Activated CD4-positive, alpha-beta T cell treated with anti-CD3 and anti-CD28 coated beads, Interleukin-2, Interleukin-4, amounts not matched to agents 100 ng/mL and 50 ng/mL, durations not matched to agents 16 hours and 8 hours (primary cell): ENCODE data around the gene THEM5.
A peak's percentile ranks its signal among the peaks of the same experiment; 100 is the strongest.
"Not testable (repeated sequence)": the region's sequence is repeated elsewhere in the genome, so short reads cannot be mapped to it uniquely, and the experiment has no call there.

Source experiments
- DNase-seq: peaks from one replicate; pipeline ENCODE4 v3.0.0-alpha.2; 2020; ENCODE audit warnings: low spot score

Gene THEM5

DNA sequence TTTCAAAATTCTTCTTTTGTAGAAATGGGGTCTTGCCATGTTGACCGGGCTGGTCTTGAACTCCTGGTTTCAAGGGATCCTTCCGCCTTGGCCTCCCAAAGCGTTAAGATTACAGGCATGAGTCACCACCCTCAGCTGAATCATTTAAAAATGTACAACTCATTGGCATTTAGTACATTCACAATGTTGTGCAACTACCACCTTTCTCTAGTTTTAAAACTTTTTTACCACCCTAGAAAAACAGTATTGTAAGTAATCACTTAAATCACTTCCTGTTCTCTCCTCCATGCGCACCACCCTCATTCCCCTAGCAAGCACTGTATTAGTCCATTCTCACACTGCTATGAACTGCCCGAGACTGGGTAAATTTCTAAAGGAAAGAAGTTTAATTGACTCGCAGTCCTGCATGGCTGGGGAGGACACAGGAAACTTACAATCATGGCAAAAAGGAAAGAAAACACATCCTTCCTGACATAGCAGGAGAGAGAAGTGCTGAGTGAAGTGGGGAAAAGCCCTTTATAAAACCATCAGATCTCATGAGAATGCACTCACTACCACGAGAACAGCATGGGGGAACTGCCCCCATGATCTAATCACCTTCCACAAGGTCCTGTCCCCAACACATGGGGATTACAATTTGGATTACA lies 14.4 kb upstream of the THEM5 start:
- DNase-seq: no peak

DNA sequence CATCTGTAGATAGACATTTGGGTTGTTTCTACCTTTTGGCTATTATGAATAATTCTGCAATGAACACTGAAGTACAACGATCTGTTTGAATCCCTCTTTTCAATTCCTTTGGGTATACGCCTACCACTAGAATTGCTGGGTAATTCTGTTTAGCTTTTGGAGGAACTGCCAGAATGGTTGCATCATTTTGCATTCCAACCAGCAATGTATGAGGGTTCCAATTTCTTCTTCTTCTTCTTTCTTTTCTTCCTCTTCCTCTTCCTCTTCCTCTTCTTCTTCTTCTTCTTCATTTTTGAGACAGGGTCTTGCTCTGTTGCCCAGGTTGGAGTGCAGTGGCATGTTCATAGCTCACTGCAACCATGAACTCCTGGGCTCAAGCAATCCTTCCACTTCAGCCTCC lies 13.8 kb upstream of the THEM5 start:
- no peak for DNase-seq

DNA sequence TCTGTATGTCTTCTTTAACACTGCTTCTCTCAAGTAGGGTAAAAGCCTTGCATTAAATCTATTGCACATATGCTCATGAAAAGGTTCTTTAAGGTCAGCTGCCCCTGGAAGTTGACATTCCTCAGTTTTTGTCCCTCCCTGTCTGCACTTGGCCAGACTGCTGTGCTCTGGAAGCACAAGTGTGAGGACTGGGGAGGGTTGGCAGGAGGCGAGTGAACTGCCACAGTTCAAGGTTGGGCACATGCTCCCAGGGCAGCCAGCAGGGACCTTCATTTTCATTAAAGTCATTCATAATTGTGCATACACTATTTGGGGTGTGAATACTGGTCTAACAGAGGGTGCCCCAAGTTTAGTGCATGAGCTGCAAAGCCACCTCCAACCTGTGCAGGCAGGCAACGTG lies 10.9 kb upstream of the THEM5 start:
- no peak for DNase-seq

DNA sequence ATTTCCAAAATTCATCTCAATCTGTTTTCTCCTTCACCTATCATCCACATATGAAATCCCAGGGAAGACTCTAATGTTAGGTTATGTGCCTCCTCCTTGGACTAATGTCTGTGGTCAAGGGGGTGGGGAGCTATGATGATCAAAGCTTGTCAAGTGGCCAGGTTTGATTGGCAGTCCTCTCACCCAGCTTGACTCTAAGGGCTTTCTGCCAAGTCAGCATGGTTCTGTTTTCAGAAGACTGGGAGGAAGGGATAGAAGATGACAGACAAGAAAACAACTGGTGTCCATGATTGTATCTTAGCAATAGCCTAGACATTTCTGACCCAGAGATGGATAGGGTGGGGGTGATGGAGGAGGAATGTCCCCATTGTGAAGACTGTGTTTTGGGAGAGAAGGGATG lies 9.1 kb upstream of the THEM5 start:
- DNase-seq: no peak

DNA sequence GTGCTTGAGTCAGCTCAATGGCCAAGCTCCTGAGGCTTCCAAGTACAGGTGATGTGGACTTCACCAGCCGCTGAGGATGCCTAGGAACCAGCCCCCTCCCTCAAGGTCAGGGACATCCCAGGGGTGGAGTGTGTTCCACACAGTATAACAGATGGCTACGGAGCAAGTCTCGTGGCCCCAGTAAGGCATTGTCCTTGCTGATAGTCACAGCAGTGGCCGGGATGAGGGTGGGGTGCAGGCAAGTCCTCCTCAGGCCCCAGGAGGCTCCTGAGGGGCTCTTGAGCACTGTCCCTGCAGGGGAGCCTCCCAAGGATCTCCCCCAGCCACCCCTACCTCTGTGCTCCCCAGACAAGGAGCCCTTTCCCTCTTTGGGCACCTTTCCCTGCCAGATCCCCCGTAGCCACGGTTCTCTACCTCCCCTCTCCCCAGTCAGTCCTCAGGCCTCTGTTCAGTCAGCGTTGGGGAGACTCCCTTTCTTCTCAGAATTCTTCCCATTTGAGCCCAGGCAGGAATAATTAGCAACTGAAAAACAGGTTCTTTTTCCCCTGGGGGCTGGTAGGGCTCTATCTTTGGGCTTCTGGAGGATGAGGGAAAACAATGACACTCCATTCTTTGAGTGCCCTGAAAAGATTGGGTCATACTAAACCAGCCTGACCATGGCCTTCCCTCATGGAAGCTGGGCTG lies 7.1 kb upstream of the THEM5 start:
- DNase-seq: no peak

DNA sequence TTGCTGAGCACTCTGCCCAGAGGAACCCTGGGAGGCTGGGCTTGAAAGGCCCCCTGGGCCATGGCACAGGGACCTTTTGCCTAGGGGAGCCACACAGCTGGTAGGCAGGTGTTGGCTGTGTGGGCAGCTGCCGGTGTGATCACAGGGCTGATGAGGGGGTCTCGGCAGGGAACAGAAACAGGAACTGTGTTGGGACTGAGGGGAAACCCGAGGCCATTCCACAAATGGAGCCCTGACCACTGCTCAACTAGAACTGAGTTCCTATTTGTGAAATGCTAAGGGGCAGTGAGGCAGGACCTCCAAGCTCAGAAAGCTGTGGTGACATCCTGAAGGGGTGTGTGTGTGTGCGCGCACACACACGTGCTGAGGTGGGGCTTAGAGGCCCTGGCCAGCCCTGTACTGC lies 6.4 kb upstream of the THEM5 start:
- DNase-seq: no peak

DNA sequence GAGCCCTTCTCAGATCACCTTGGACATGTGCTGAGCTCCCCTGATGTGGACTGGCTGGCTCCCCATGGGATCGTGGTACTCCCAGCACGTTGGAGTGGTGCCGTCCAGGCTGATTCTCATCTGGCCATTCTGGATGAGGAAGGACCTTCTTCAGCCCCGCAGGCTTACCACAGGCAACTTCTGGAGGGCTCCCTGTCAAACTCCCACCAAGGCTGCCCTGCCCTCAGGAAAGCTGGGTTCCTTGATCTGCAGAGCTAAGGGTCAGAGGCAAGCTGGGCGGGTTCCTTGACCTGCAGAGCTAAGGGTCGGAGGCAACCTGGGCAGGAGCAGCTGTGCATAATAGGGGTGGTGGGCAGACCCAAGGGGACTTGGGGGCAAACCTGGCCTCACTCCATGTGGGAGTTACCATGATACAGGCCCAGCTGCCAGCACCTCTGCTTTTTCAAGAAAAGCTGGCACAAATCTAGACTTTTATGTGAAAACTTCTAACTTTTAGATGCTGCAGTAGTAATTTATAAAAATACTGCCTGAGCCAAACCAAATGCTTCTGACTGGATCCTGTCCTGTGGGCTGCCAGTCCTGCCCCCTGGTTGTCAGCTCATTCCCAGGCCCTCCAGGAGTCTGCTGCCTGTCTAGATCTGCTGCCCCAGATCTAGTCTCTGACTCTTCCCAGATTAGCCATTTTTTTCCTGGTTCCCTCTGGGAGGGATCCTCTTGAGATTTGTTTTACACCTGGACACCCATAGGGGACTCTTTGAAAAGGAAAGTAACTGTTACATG lies 5.6 kb upstream of the THEM5 start:
- DNase-seq: no peak

DNA sequence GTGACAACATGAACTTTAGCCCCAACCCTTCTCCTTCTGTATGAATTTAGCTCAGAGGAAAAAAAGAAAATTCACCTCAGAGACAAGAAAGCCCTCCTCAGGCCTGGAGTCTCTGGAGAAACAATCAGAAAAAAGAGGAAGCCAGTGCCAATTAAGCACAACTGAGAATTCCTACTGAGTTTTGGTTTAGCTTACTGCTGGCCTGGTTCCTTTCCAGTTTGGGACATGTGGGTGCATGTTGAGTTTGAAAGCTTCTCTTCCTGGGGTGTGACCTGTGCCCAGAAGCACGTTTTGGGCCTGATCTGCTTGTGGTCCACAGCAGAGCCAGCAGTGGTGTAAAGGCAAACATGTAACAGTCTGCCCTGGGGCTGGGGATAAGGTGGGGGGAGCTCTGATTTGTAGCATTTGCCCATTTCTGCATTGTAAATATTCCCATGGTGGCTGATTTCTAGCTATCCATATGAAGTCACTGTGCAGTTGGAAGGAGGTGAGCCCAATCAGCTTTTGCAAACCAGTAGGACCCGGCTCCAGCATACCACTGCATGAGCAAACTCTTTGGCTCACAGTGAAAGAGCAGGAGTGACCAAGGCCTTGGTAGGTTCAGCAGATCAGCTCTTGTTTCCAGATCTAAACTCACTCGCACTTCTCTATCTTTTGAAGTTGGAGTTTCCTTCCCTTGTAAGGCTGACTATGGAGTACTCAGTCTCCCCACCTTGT lies 4.7 kb upstream of the THEM5 start:
- DNase-seq: no peak

DNA sequence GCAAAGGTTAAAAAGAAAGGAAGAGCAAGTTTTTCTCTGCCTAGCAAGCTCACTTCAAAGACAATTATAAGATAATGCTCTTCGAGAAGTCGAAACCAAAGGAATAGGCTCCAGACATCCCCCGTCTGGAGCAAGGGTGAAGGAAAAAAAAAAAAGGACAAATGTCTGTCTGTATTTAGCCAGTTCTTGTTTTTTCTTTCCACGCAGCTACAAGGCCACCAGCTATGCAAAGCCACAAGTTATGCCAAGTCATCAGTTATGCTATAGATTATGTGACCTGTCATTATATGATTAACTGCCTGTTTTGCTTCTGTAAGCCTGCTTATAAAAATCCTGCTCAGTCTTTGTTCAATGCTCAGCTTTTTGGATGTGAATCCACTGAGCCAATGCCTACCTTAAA lies 2.4 kb upstream of the THEM5 start:
- no peak for DNase-seq

DNA sequence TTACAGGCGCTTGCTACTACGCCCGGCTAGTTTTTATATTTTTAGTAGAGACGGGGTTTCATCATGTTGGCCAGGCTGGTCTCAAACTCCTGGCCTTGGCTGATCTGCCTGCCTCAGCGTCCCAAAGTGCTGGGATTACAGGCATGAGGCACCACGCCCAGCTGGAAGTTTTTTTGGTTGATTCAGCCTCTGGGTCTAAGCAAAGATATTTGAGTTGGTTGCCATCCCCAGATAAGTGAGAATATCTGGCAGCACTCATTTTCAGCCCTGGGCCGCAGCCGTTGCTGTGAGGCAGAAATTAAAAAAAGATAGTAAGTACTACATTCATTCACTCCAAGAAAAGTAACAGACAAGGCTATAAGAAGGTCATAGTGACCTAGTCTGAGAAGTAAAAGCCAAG lies 2.0 kb upstream of the THEM5 start:
- DNase-seq: not testable (repeated sequence)

DNA sequence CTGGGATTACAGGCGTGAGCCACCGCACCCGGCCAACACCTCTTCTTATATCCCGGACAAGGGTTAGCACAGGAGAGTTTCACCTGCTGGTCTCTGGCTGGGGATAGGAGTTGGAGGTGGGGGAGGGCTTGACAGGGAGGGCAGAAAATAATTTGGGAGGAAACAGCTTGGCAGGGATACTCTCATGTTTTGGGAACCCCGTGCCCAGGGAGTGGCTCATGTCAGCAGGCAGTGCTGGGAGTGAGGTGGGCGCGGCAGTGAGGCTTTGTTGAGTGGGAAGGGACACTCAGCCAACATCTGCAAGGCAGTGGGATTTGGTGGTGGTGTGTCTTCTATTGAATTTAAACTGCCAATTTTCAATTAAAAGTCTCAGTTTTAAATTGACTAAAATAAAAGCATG lies 1.1 kb upstream of the THEM5 start:
- DNase-seq: no peak

DNA sequence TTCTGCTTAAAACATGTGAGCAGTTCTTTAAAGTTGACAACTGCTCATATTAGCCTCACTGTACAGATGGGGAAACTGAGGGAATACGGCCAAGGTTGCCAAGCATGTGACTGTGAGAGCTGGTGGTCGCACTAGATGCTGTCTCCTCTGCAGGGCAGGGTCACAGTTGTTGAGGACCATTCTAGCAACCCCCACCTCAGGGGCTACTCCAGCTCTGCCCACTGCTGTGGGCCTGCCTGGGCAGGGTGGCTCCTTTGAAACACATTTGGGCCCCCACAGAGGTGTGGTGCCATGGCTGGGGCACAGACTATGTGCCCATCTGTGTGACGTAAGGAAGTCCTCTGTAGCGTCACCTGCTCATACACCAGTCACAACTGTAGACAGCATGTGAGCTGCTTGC lies 779 bp downstream of the THEM5 start:
- DNase-seq: no peak

DNA sequence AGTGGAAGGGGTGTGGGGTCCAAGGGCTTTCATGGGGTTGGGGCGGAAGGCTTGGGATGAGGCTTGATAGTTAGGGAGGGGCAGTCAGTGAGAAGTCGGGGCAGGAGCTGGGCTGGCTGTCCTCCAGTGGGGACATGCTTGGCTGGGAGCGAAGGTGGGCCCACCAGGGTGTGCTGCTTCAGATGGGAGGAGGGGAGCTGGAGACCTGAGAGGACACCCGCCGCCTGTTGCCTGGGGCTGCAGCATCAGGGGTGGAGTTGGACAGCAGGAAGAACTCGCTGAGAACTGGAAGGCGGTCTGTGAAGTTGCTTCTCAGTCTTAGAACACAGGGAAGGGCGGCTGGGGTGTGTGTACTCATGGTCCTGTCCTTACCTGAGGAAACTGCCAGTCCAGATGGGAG lies 1.6 kb downstream of the THEM5 start:
- DNase-seq: no peak

DNA sequence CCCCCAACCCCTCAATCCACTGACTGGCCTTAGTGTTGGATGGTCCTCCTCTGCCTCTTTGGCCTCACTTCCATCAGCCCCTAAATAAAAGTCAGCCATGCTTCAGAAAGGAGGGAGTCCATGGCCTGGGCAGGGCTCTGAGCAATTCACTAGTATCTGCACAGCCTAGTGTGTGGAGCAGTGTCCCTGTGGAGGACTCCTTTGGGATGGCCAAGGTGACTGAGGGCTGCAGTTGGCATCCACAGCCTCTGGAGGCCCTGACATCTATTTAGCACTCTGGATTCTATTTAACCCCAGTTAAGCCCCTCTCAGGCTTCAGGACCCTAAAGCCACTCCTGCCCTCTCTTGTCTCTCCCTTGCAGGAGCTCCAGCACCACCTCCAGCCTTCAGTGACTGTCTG lies 3.6 kb downstream of the THEM5 start:
- DNase-seq: no peak

DNA sequence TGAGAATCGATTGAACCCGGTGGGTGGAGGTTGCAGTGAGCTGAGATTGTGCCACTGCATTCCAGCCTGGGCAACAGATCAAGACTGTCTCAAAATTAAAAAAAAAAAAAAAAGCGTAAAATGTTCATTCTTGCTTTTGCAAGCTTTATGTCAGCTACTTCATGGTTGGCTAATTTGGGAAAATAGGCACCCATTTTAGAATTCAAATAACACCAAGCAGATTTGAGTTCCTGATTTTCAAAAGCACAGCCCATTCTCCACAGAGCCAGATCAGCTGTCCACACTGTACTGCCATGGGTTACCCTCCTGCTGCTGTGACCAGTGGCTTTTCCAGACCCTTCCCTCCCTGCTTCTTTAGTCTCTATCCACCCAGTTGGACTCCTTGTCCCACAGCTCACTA lies 4.4 kb downstream of the THEM5 start:
- no peak for DNase-seq

DNA sequence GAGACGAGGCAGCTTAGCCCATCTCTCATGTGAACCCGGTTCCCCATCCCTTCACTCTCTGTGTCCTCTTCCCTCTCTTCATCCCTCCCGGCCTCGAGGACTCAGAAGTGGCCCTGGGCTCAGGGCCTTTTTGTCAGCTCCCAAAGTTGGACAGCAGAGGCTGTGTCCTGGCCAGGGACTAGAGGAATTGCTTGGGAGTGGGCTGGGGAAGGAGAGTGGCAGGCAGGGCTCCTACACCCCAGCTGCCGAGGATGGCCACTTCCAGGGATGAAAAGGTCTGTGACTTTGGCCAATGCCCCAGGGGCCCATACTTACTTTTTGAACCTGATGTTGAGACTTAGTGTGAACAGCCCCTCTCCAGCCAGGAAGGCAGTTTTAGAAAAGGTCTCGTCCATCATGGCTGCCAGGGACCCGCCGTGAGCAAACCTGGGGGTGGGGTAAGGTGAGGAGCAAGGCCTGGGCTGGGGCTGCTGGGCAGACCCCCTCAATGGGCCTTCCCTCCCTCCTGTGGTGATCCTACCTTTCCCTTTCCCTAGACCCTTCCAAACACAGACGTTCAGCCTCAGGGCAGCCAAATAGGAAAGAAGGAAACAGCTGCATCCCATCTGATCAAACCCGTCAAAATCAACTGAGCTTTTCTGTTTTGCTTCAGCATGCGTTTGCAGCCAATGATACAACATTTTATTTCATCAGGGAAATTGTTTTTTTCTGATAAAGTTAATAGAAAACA lies 5.5 kb downstream of the THEM5 start:
- DNase-seq: no peak

DNA sequence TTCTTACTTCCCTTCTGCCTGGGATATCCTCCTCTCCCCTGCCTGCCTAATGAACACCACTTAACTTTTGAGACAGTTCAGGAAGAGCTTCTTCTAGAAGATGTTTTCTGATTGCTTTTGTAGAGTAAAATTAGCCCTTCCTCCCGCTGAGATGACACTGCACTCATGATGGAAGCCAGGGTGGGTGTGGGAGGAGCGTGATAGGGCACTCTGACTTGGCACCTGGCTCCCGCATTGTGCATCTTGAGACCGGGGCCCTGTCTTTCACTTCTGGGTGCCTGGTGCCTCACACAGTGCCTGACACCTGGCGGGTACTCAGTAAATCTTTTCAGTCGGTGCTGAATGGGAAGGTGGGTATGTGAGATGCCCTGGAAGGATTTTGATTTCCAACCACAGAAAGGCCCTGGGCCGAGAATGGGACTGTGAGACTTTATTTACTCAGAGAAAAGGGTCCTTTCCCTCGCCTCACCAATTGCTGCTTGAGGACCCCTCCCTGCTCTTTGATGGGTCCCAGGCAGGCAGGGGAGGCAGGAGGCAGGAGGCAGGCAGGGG lies 6.8 kb downstream of the THEM5 start:
- DNase-seq: no peak

DNA sequence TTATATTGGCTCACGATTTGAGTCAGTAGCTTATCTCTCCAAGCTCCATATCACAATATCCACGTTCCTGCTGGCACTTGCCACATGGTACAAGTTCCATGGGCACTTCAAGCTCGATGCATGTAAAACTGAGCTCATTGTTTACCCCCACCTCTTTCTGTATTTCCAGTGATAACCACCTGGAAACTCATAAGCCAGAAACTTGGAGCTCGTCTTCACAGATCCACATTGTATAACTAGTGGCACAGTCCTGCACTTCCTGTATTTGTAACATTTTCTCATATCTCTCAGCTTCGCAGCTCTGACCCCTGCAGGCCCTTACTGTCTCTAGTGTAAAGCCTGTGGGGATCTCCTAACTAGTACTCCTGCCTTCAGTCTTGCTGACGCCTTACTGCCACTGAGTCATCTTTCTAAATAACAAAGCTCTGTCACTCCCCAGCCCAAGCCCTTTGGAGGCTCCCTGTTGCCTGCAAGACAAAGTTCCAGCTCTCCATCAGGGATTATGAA lies 7.4 kb downstream of the THEM5 start:
- peak; percentile 68 for DNase-seq

DNA sequence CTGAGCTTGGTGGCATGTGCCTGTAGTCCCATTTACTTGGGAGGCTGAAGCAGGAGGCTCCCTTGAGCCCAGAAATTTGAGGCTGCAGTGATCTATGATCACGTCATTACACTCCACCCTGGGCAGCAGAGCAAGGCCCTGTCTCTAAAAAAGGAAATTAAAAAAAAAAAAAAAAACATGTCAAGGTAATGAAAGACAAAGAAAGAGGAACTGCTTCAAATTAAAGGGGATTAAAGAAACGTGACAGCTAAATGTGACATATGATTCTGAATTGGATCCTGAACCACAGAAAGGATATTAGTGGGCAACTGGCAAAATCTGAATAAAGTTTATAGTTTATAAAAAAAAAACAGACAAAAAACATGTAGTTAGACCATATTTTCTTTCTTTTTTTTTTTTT lies 10.1 kb downstream of the THEM5 start:
- DNase-seq: no peak

DNA sequence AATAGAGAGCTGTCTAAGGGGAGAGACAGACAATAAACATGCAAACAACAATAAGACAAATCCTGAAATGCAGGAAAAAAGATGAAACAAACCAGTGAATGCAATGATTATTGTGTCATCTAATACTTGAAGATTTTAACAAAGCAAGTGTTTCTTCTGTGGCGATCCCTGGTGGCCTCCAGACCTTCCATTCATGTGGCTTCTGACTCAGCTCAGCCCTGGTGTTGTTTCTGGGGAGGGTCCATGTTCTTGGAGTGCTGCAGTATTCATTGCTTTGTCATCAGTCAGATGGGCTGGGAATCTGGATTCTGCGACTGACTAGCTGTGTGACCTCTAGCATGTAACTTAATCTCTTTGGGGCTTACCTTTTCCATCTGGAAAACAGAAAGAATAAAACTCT lies 12.4 kb downstream of the THEM5 start:
- DNase-seq: no peak

DNA sequence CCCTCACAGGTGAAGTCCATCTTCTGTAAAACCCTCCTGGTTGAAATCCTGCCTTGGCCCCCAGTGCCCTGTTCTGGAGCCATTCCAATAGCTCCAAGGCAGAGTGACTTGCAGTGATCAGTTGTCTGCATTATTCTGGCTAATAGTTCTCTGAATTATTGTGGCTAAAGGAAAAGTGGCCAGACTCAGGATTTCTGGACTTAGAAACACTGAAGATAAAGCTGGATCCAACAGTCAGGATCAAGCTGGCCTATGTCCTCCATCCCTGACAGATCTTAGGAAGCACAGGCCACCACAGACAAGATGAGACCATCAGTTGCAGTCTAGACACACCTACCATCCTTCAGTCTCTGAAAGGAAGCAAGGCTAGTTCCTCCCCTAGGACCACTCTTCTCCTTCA lies 13.1 kb downstream of the THEM5 start:
- no peak for DNase-seq
